ENCODE data around the gene ABLIM1.
A peak's percentile ranks its signal among the peaks of the same experiment; 100 is the strongest.

The ABLIM1 gene

DNA sequence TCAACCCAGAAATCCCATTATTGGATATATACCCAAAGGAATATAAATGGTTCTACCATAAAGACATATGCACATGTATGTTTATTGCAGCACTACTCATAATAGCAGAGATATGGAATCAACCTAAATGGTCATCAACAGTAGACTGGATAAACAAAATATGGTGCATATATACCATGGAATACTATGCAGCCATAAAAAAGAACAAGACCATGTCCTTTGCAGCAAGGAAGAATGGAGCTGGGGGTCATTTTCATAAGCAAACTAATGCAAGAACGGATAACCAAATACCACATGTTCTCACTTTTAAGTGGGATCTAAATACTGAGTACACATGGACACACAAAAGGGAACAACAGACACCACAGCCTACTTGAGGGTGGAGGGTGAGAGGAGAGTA lies 251.6 kb downstream of the ABLIM1 start:
- Histone ChIP-seq H3K9me3 (no peaks in the 10 kb centered on the region), H3K27me3 (peaks cover 0 to 14% of the 10 kb centered on the region in 2 donors), H3K36me3 (no peaks in the 10 kb centered on the region), H3K4me3 (no peak overlapping the region), H3K27ac (no peak overlapping the region), H3K4me1 (peaks cover 0 to 34% (median 19%) of the 10 kb centered on the region in 4 donors)
- TF ChIP-seq, protein P1, sequence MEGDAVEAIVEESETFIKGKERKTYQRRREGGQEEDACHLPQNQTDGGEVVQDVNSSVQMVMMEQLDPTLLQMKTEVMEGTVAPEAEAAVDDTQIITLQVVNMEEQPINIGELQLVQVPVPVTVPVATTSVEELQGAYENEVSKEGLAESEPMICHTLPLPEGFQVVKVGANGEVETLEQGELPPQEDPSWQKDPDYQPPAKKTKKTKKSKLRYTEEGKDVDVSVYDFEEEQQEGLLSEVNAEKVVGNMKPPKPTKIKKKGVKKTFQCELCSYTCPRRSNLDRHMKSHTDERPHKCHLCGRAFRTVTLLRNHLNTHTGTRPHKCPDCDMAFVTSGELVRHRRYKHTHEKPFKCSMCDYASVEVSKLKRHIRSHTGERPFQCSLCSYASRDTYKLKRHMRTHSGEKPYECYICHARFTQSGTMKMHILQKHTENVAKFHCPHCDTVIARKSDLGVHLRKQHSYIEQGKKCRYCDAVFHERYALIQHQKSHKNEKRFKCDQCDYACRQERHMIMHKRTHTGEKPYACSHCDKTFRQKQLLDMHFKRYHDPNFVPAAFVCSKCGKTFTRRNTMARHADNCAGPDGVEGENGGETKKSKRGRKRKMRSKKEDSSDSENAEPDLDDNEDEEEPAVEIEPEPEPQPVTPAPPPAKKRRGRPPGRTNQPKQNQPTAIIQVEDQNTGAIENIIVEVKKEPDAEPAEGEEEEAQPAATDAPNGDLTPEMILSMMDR (IDR thresholded peaks at IDR 0.05), result no peak
- no peak for DNase-seq
- intact Hi-C loops (cut with DNase I; ENCODE audit: low total_unique reads), result no loop called here

DNA sequence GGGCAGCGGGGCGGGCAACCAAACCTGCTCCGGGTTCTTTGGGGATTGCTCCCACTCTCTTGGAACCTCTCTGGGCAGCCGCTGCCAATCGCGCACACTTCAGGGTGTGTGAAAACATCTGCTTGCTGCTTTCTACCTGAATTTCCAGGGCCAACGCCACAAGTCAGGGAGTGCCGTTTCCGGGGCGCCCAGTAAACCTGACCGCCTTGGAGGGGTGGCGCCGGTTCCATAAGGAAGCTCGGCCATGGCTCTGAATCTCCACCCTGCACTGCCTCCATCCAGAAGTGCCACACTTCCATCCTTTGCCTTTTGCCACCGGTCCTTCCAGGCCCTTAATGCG lies 253.1 kb downstream of the ABLIM1 start:
- no peaks in the 10 kb centered on the region for H3K36me3 ChIP-seq
- peak overlapping the region; percentile 66 to 70 for H3K27ac ChIP-seq
- peak overlapping the region; percentile 59 to 63 for H3K4me3 ChIP-seq
- no peak for DNase-seq
- intact Hi-C loops (cut with DNase I; ENCODE audit: low total_unique reads), result no loop called here
- TF ChIP-seq, protein P1 (IDR thresholded peaks at IDR 0.05), result no peak
- peaks cover 0 to 14% of the 10 kb centered on the region in 2 donors for H3K27me3 ChIP-seq
- H3K4me1 ChIP-seq, result peaks cover 0 to 39% (median 26%) of the 10 kb centered on the region in 4 donors
- no peaks in the 10 kb centered on the region for H3K9me3 ChIP-seq

DNA sequence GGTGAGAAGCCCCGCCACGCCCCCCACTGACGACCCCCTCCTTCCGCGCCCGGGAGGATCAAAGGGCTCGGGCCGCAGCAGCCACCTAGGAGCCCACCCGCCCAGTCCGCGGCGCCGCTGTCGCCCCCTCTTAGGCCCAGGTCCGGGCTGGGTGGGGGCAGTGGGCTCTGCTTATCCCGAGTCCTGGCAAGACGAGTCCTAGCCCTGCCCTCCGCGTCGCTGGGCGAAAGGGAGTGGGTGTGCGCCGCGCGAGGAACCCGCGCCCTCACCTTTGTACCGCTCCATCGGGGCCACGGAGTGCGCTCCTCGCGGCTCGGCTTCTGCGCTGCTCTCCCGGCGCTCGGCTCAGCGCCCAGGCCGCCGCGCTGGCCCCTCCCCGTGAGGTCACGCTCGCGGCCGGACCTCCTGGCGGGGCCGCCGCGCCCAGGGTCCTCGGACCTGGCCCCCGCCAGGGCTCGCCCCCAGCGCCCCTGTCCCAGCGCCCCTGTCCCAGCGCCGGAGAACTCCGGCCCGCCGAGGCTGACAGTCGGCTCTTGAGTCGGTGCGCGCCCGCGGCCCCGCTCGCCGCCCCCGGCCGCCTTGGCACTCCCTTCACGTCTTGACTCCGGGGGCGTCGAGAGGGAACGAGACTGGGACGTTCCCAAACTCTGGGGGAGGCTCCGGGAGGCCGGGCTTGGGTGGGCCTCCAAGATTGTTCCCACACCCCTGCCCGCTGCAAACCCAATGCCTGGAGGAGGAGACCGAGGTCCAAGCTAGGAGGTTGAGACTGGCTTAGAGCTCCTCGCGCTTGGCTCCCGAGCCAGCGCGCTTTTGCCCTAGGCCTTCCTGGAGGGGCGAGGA lies 253.7 kb downstream of the ABLIM1 start, which contains the start of gene AFAP1L2:
AFAP1L2 (minus strand) TSS at position 332 of the 840 bp plus-strand sequence; CDS start at position 285, 47 bp downstream.
- Histone ChIP-seq H3K4me1 (peaks cover 0 to 44% (median 28%) of the 10 kb centered on the region in 4 donors), H3K27me3 (peaks cover 0 to 14% of the 10 kb centered on the region in 2 donors)
- intact Hi-C loops (cut with DNase I; ENCODE audit: low total_unique reads), result no loop called here

DNA sequence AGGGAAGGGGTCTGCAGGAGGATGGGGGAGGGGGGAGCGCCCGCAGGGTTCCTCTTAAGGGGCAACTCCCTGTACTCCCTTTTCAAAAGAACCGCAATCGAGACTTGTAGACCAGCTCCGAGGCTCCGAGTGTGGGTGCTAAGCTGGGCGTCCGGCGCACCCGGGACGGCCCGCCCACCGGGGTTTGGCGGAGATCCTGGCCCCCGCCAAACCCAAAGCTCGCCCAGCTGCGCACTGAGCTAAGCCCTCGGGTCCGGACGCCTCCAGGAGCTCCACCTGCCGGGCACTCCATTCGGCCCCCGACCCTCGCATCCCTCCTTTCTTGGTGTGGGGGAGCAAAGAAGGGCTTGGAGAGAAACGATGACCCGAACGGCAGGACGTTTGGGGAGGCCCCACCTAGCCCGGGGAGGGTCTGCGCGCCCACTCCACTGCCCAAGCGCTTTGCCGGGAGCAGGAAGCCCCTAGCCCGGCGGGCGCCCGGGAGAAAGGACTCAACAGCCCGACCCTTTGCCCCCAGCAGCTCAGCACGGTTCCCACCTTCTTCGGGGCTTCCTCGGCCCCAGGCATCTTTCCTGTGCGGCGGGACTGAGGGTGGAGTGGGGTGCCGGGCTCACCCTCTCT lies 254.4 kb downstream of the ABLIM1 start:
- no peaks in the 10 kb centered on the region for H3K36me3 ChIP-seq
- no peaks in the 10 kb centered on the region for H3K9me3 ChIP-seq
- H3K4me3 ChIP-seq, result peak overlapping the region; percentile 59 to 63
- intact Hi-C loops (cut with DNase I; ENCODE audit: low total_unique reads), result no loop called here
- TF ChIP-seq, protein P1 (IDR thresholded peaks at IDR 0.05), result no peak
- H3K4me1 ChIP-seq, result peaks cover 0 to 51% (median 30%) of the 10 kb centered on the region in 4 donors
- DNase-seq, result no peak
- H3K27me3 ChIP-seq, result peaks cover 0 to 14% of the 10 kb centered on the region in 2 donors
- H3K27ac ChIP-seq, result peak overlapping the region; percentile 66 to 70

More for the DNA sequence above, 253.7 kb downstream of the ABLIM1 start, which contains the start of gene AFAP1L2:
- Histone ChIP-seq H3K9me3 (no peaks in the 10 kb centered on the region), H3K4me3 (peak within 1 kb of the TSS; percentile 59 to 63), H3K27ac (peak within 1 kb of the TSS; percentile 66 to 70), H3K36me3 (no peaks in the 10 kb centered on the region)
- no peak for DNase-seq
- TF ChIP-seq, protein P1 (IDR thresholded peaks at IDR 0.05), result no peak

DNA sequence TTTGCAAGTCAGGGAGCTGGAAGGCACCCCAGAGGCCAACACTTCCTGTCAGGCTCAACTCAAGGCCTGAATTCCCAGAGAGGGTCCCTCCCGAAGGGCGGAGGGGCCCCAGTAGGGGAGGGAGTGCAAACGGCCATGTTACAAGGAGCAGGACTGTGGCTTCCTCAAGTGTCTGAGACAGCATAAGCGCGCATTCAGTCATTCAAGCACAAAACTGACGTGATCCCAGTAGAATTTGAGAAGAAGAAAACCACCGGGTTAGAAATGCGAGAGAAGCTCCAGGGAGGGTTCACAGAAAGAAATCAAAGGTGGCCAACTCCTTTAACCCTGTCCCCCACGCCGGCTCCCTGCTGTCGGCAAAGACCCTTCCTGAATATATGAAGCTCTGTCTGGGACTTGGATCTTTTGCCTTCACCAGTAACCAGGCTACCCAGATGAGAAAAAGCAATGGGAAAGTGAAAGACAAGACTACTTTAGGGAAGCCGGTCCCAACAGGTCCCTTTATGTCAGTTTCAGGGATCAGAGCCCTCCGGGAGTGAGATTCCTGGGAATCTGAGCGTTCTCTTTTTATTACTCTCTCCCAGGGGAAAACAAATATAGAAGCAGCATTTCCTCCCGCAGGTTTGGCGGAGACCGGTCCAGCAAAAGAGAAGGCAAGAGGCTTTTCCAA lies 255.1 kb downstream of the ABLIM1 start:
- Histone ChIP-seq H3K27ac (peak overlapping the region; percentile 66 to 70), H3K36me3 (no peaks in the 10 kb centered on the region), H3K27me3 (peaks cover 0 to 14% of the 10 kb centered on the region in 2 donors), H3K4me3 (peak overlapping the region; percentile 59 to 63), H3K9me3 (no peaks in the 10 kb centered on the region), H3K4me1 (peaks cover 0 to 58% (median 33%) of the 10 kb centered on the region in 4 donors)
- TF ChIP-seq, protein P1 (IDR thresholded peaks at IDR 0.05), result no peak
- intact Hi-C loops (cut with DNase I; ENCODE audit: low total_unique reads), result no loop called here
- no peak for DNase-seq

Data from tibial artery (tissue), 4 donors.